Measurements from ENCODE around the gene CCDC8.
"Not testable (repeated sequence)": the region's sequence is repeated elsewhere in the genome, so short reads cannot be mapped to it uniquely, and the experiment has no call there.

Gene CCDC8

GRCh38 chr19:46378268-46378667 is 35.1 kb downstream of the CCDC8 start:
- DNase-seq, result no peak

GRCh38 chr19:46376241-46377153 is 36.9 kb downstream of the CCDC8 start:
- no peak for DNase-seq

- not testable (repeated sequence) for DNase-seq
Observed at GRCh38 chr19:46375476-46376067, 37.8 kb downstream of the CCDC8 start.

GRCh38 chr19:46374536-46375475 is 38.6 kb downstream of the CCDC8 start:
- no peak for DNase-seq

- DNase-seq, result no peak
Observed at GRCh38 chr19:46373491-46374359, 39.6 kb downstream of the CCDC8 start.

- DNase-seq, result no peak
Observed at GRCh38 chr19:46372901-46373490, 40.4 kb downstream of the CCDC8 start.

GRCh38 chr19:46371371-46371901 is 41.9 kb downstream of the CCDC8 start:
- DNase-seq, result no peak

- no peak for DNase-seq
Observed at GRCh38 chr19:46369817-46370216, 43.5 kb downstream of the CCDC8 start.

- DNase-seq, result no peak
Observed at GRCh38 chr19:46368116-46368515, 45.2 kb downstream of the CCDC8 start.

- DNase-seq, result no peak
Observed at GRCh38 chr19:46367426-46367825, 45.9 kb downstream of the CCDC8 start.

- no peak for DNase-seq
Observed at GRCh38 chr19:46366620-46367292, 46.6 kb downstream of the CCDC8 start.

- DNase-seq, result no peak
Observed at GRCh38 chr19:46365561-46365960, 47.8 kb downstream of the CCDC8 start.

GRCh38 chr19:46364359-46364758 is 49.0 kb downstream of the CCDC8 start:
- no peak for DNase-seq

- no peak for DNase-seq
Observed at GRCh38 chr19:46361915-46362314, 51.4 kb downstream of the CCDC8 start.
